Cardiac muscle cell (in vitro differentiated cells and primary cell): ENCODE results near the gene ZDHHC11. TPM values are rescaled to one million over a fixed set of nuclear protein-coding genes. Genes with fewer than 3 reads are reported as not detected.
A peak's percentile ranks its signal among the peaks of the same experiment; 100 is the strongest.
"Not testable (repeated sequence)": the region's sequence is repeated elsewhere in the genome, so short reads cannot be mapped to it uniquely, and the experiment has no call there.

Experiments
- DNase-seq, 2 donors: peaks; one replicate each; pipeline versions ENCODE4 v3.0.0 to v3.0.0-alpha.2; 2010 to 2017; ENCODE audit warnings: low read depth in 1 of 2, low spot score in 1 of 2
- H3K27ac ChIP-seq: fragments of 200-600 bp; sonication (generic); 2 replicates; pipeline ENCODE4 v1.5.1; 2016
- H3K27me3 ChIP-seq: fragments of 200-600 bp; sonication (generic); 2 replicates; pipeline ENCODE4 v1.6.0; 2016; ENCODE audit warnings: control low read depth
- H3K36me3 ChIP-seq: fragments of 200-600 bp; sonication (generic); 2 replicates; pipeline ENCODE4 v1.5.1; 2016; ENCODE audit warnings: control low read depth
- H3K4me1 ChIP-seq: fragments of 200-600 bp; sonication (generic); 2 replicates; pipeline ENCODE4 v1.8.1; 2017; ENCODE audit warnings: low read depth, mild to moderate bottlenecking, mixed run types
- H3K4me3 ChIP-seq: fragments of 200-600 bp; sonication (generic); 2 replicates; pipeline ENCODE4 v1.5.1; 2016; ENCODE audit warnings: mild to moderate bottlenecking
- H3K9me3 ChIP-seq: fragments of 200-600 bp; sonication (generic); 2 replicates; pipeline ENCODE4 v1.5.1; 2017; ENCODE audit warnings: low read depth, mild to moderate bottlenecking, control low read depth
- CTCF ChIP-seq: IDR thresholded peaks from 2 replicates; pipeline ENCODE4 v1.5.1; 2012; ENCODE audit warnings: low read depth, mild to moderate bottlenecking, low read length
- polyA plus RNA-seq: library from polyadenylated mRNA; unstranded; fragments of >200 nt; fragmentation: Nextera tagmentation; extraction: Ambion mirVana; gene quantifications from 2 replicates; pipeline ENCODE4 v1.2.1, GENCODE V29; 2016
- total RNA-seq: library from RNA; depleted of rRNA; stranded (reverse); fragments of >200 nt; gene quantifications from 2 replicates; pipeline ENCODE4 v1.2.3, GENCODE V29; 2016

The ZDHHC11 gene
- total and polyA plus RNA-seq, 2 experiments from 2014 or later = 12.4 TPM

- H3K27me3 ChIP-seq = no peaks in the 10 kb centered on the region
- H3K36me3 ChIP-seq = no peaks in the 10 kb centered on the region
- H3K4me1 ChIP-seq = no peaks in the 10 kb centered on the region
- no peak overlapping the region for H3K27ac ChIP-seq
- H3K9me3 ChIP-seq = no peaks in the 10 kb centered on the region
- H3K4me3 ChIP-seq = no peak overlapping the region
- no peak for TF ChIP-seq CTCF
- no peak for DNase-seq
Measured at GRCh38 chr5:815449-815848, 35.3 kb downstream of the ZDHHC11 start.

- not testable (repeated sequence) for H3K27ac ChIP-seq, H3K9me3 ChIP-seq, H3K4me1 ChIP-seq, DNase-seq, H3K36me3 ChIP-seq, H3K4me3 ChIP-seq, H3K27me3 ChIP-seq
Measured at GRCh38 chr5:813575-813974, 37.2 kb downstream of the ZDHHC11 start.

GRCh38 chr5:811384-811783, 39.4 kb downstream of the ZDHHC11 start:
- H3K4me1 ChIP-seq, H3K9me3 ChIP-seq, DNase-seq, H3K4me3 ChIP-seq, H3K27ac ChIP-seq, H3K36me3 ChIP-seq, H3K27me3 ChIP-seq: not testable (repeated sequence)

GRCh38 chr5:807719-808514, 42.9 kb downstream of the ZDHHC11 start:
- not testable (repeated sequence) for H3K4me1 ChIP-seq, DNase-seq, H3K27ac ChIP-seq, H3K27me3 ChIP-seq, H3K36me3 ChIP-seq, H3K4me3 ChIP-seq, H3K9me3 ChIP-seq

- no peaks in the 10 kb centered on the region for H3K9me3 ChIP-seq
- H3K4me3 ChIP-seq = no peak overlapping the region
- TF ChIP-seq CTCF = no peak
- no peaks in the 10 kb centered on the region for H3K36me3 ChIP-seq
- H3K27ac ChIP-seq = no peak overlapping the region
- no peaks in the 10 kb centered on the region for H3K4me1 ChIP-seq
- DNase-seq = no peak
- H3K27me3 ChIP-seq = no peaks in the 10 kb centered on the region
Measured at GRCh38 chr5:801472-801871, 49.3 kb downstream of the ZDHHC11 start.

GRCh38 chr5:801055-801454, 49.7 kb downstream of the ZDHHC11 start:
- not testable (repeated sequence) for H3K4me3 ChIP-seq, H3K36me3 ChIP-seq, H3K9me3 ChIP-seq, H3K4me1 ChIP-seq, H3K27me3 ChIP-seq, H3K27ac ChIP-seq
- DNase-seq = peak in 1 of 2 donors; percentile 34

- not testable (repeated sequence) for H3K36me3 ChIP-seq, DNase-seq, H3K9me3 ChIP-seq
Measured at GRCh38 chr5:798505-799138, 52.2 kb downstream of the ZDHHC11 start.

GRCh38 chr5:797986-798385, 52.8 kb downstream of the ZDHHC11 start:
- H3K27ac ChIP-seq, H3K4me3 ChIP-seq, H3K36me3 ChIP-seq, H3K9me3 ChIP-seq, H3K4me1 ChIP-seq, DNase-seq, H3K27me3 ChIP-seq: not testable (repeated sequence)

More at GRCh38 chr5:798505-799138, 52.2 kb downstream of the ZDHHC11 start:
- H3K27me3 ChIP-seq, H3K27ac ChIP-seq, H3K4me3 ChIP-seq, H3K4me1 ChIP-seq: not testable (repeated sequence)

GRCh38 chr5:795873-796272, 54.9 kb downstream of the ZDHHC11 start:
- H3K36me3 ChIP-seq, H3K4me3 ChIP-seq, H3K9me3 ChIP-seq, H3K27me3 ChIP-seq, H3K4me1 ChIP-seq, H3K27ac ChIP-seq, DNase-seq: not testable (repeated sequence)

GRCh38 chr5:794948-795347, 55.8 kb downstream of the ZDHHC11 start:
- not testable (repeated sequence) for H3K36me3 ChIP-seq, H3K4me1 ChIP-seq, H3K4me3 ChIP-seq, H3K27me3 ChIP-seq, H3K9me3 ChIP-seq, DNase-seq, H3K27ac ChIP-seq

GRCh38 chr5:788703-789102, 62.1 kb downstream of the ZDHHC11 start:
- H3K4me1 ChIP-seq, H3K4me3 ChIP-seq, H3K9me3 ChIP-seq, H3K36me3 ChIP-seq, H3K27ac ChIP-seq, DNase-seq, H3K27me3 ChIP-seq: not testable (repeated sequence)

GRCh38 chr5:787857-788233, 62.9 kb downstream of the ZDHHC11 start:
- not testable (repeated sequence) for H3K9me3 ChIP-seq, H3K27me3 ChIP-seq, H3K36me3 ChIP-seq, H3K4me1 ChIP-seq, H3K27ac ChIP-seq, DNase-seq, H3K4me3 ChIP-seq
